ENCODE results near the gene ZC2HC1C. TPM values are rescaled to one million over a fixed set of nuclear protein-coding genes. Genes with fewer than 3 reads are reported as not detected.

Gene ZC2HC1C
- total and polyA plus RNA-seq, 2 of the 13 experiments (the other 11 are each of a cell fraction or from before 2014, with no cell fraction given), result 3.3 to 3.5 TPM

GRCh38 chr14:75107186-75107585 lies 37.7 kb downstream of the ZC2HC1C start (continued):
- TF ChIP-seq ZBTB33 (CRISPR knock-in tag; IDR thresholded peaks at IDR 0.05) (no peak), TFDP1 (CRISPR knock-in tag; IDR thresholded peaks at IDR 0.05; ENCODE audit: borderline replicate concordance) (no peak), ZNF205 (CRISPR knock-in tag; IDR thresholded peaks at IDR 0.05) (no peak), ZNF414 (CRISPR knock-in tag; IDR thresholded peaks at IDR 0.05) (no peak), ZBTB4 (CRISPR knock-in tag; IDR thresholded peaks at IDR 0.05; ENCODE audit: borderline replicate concordance) (no peak), ZNF670 (CRISPR knock-in tag; IDR thresholded peaks at IDR 0.05; ENCODE audit: borderline replicate concordance) (no peak), ZNF260 (CRISPR knock-in tag; IDR thresholded peaks at IDR 0.05; ENCODE audit: borderline replicate concordance, low read depth) (no peak), ZNF720 (CRISPR knock-in tag; IDR thresholded peaks at IDR 0.05) (no peak), DPF2 (CRISPR knock-in tag; IDR thresholded peaks at IDR 0.05; ENCODE audit: borderline replicate concordance, low read depth) (no peak)
